ENCODE measurements around the gene OSBPL2. TPM values are rescaled to one million over a fixed set of nuclear protein-coding genes. Genes with fewer than 3 reads are reported as not detected.

OSBPL2 gene
- total and polyA plus RNA-seq, 10 donors = 9.2 to 81.7 (median 48.4) TPM

DNA sequence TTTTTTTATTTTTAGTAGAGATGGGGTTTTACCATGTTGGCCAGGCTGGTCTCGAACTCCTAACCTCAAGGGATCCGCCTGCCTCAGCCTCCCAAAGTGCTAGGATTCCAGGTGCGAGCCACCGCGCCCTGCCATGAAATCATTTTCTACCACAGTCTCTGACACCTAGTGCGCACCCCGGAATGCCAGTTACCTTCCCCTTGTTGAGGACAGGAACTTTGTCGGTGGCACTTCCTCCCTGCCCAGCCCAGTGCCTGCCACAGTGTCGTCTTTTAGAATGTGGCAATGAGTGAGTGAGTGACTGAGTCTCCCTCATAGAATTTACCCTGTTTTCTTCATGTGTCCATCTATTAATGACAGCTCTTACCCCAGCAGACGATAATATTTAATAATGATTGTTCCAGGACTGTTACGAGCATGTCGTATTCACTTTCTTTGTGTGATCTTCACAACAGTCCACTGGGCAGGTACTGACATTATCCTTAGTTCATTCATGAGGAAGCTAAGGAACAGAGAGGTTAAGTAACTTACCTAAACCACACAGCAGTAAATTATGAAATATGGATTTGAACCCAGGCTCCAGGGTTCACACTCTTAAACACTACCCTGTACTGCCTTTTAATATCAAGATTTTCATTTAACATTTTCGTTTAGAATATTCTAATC, 1.8 kb downstream of the OSBPL2 start:
- DNase-seq = peak; percentile 86
- 70 to 79% (median 72%) methylated on average over 13 of the region's 13 CpGs for WGBS, 5 donors
- Histone ChIP-seq H3K9me3 (no peaks in the 10 kb centered on the region), H3K4me1 (peaks cover 31 to 79% (median 70%) of the 10 kb centered on the region in 6 donors), H3K36me3 (peaks cover 0 to 45% (median 2%) of the 10 kb centered on the region in 6 donors), H3K4me3 (peak overlapping the region in 3 of 8 donors; percentile 75 to 92 (median 87)), H3K27ac (peak overlapping the region in 7 of 8 donors; percentile 76 to 95 (median 91)), H3K27me3 (replicated peaks in 1 of 7) (no peaks in the 10 kb centered on the region)
- intact Hi-C loops (cut with DNase I; ENCODE audit: low total_unique reads) = loop anchor here (10.0 kb wide), 1 partner anchor 55 kb away; the partner anchor contains the start of gene MTG2
- TF ChIP-seq POLR2AphosphoS5 (IDR thresholded peaks at IDR 0.05) (no peak), POLR2A (IDR thresholded peaks at IDR 0.05) (no peak), CTCF (IDR thresholded peaks at IDR 0.05 in 8 of 11, conservative IDR thresholded peaks at IDR 0.05 in 3 of 11) (no peak)

- 78 to 85% (median 79%) methylated on average over 10 of the region's 10 CpGs for WGBS, 5 donors
- intact Hi-C loops (cut with DNase I; ENCODE audit: low total_unique reads) = loop anchor here (10.0 kb wide), 1 partner anchor 57 kb away; the partner anchor contains the start of gene MTG2
- Histone ChIP-seq H3K4me3 (peak overlapping the region in 1 of 8 donors; percentile 92), H3K4me1 (peaks cover 31 to 92% (median 77%) of the 10 kb centered on the region in 6 donors), H3K9me3 (no peaks in the 10 kb centered on the region), H3K27ac (peak overlapping the region in 6 of 8 donors; percentile 36 to 95 (median 92)), H3K36me3 (peaks cover 0 to 58% (median 2%) of the 10 kb centered on the region in 6 donors), H3K27me3 (replicated peaks in 1 of 7) (no peaks in the 10 kb centered on the region)
- no peak for DNase-seq
- TF ChIP-seq POLR2A (IDR thresholded peaks at IDR 0.05) (no peak), CTCF (IDR thresholded peaks at IDR 0.05 in 8 of 11, conservative IDR thresholded peaks at IDR 0.05 in 3 of 11) (no peak), POLR2AphosphoS5 (IDR thresholded peaks at IDR 0.05) (peak in 1 of 3 donors; percentile 13)
Observed at GRCh38 chr20:62241506-62241905, 3.2 kb downstream of the OSBPL2 start.

- Histone ChIP-seq H3K36me3 (peaks cover 0 to 59% (median 2%) of the 10 kb centered on the region in 6 donors), H3K4me3 (peak overlapping the region in 1 of 8 donors; percentile 92), H3K9me3 (no peaks in the 10 kb centered on the region), H3K27me3 (replicated peaks in 1 of 7) (no peaks in the 10 kb centered on the region), H3K27ac (peak overlapping the region in 7 of 8 donors; percentile 36 to 95 (median 91)), H3K4me1 (peaks cover 33 to 94% (median 80%) of the 10 kb centered on the region in 6 donors)
- DNase-seq = no peak
- intact Hi-C loops (cut with DNase I; ENCODE audit: low total_unique reads) = loop anchor here (10.0 kb wide), 1 partner anchor 57 kb away; the partner anchor contains the start of gene MTG2
- WGBS, 5 donors = 75 to 81% (median 80%) methylated on average over 6 of the region's 6 CpGs
- TF ChIP-seq POLR2AphosphoS5 (IDR thresholded peaks at IDR 0.05) (peak in 1 of 3 donors; percentile 63), POLR2A (IDR thresholded peaks at IDR 0.05) (no peak), CTCF (IDR thresholded peaks at IDR 0.05 in 8 of 11, conservative IDR thresholded peaks at IDR 0.05 in 3 of 11) (no peak)
Observed at GRCh38 chr20:62242176-62242575, 3.9 kb downstream of the OSBPL2 start.

DNA sequence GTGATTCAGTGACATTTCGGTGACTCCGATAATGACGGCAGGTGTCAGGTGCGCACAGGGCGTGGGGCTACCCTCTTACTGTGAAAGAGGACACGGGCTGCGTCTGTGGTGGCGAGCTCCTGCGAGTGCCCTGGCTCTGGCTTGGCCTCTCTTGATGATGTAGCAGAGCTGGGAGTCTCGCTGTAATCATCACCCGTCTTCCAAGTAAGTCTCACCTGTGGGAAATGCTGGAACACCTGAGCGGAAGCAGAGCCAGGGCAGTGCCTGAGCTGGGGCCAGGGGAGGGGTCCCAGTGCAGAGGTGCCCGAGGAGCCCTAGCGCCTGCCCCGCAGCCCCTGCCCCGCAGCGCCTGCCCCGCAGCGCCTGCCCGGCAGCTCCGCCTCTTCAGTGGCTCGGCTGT, 4.8 kb downstream of the OSBPL2 start:
- WGBS, 5 donors = 82 to 99% (median 89%) methylated on average over 12 to 22 of the region's 22 CpGs

More for the DNA sequence above, 4.8 kb downstream of the OSBPL2 start:
- intact Hi-C loops (cut with DNase I; ENCODE audit: low total_unique reads) = loop anchor here (10.0 kb wide), 1 partner anchor 58 kb away; the partner anchor contains the start of gene MTG2
- no peak for DNase-seq
- no peak for TF ChIP-seq CTCF (IDR thresholded peaks at IDR 0.05 in 8 of 11, conservative IDR thresholded peaks at IDR 0.05 in 3 of 11)
- no peak for TF ChIP-seq POLR2AphosphoS5 (IDR thresholded peaks at IDR 0.05)
- no peak for TF ChIP-seq POLR2A (IDR thresholded peaks at IDR 0.05)
- peaks cover 28 to 93% (median 74%) of the 10 kb centered on the region in 6 donors for H3K4me1 ChIP-seq
- H3K9me3 ChIP-seq = no peaks in the 10 kb centered on the region
- H3K27me3 ChIP-seq (replicated peaks in 1 of 7) = no peaks in the 10 kb centered on the region
- H3K27ac ChIP-seq = peak overlapping the region in 3 of 8 donors; percentile 93 to 95 (median 95)
- peaks cover 0 to 59% (median 2%) of the 10 kb centered on the region in 6 donors for H3K36me3 ChIP-seq
- H3K4me3 ChIP-seq = peak overlapping the region in 1 of 8 donors; percentile 92

Measured in spleen (tissue), 11 donors.